Immature natural killer cell (primary cell): ENCODE measurements around the gene GAPDH. TPM values are rescaled to one million over a fixed set of nuclear protein-coding genes. Genes with fewer than 3 reads are reported as not detected.
A peak's percentile ranks its signal among the peaks of the same experiment; 100 is the strongest.
"Not testable (repeated sequence)": the region's sequence is repeated elsewhere in the genome, so short reads cannot be mapped to it uniquely, and the experiment has no call there.

Experiments used
- DNase-seq, 3 donors: peaks; one replicate each; pipeline ENCODE4 v3.0.0; 2022; ENCODE audit warnings: mixed read lengths in 1 of 3
- H3K27ac Mint-ChIP-seq, 6 donors: one replicate each; pipeline ENCODE4 v1.8.0; 2020; ENCODE audit warnings: mixed read lengths in 6 of 6, mild to moderate bottlenecking in 5 of 6, inconsistent platforms in 4 of 6, moderate library complexity in 3 of 6
- H3K27me3 Mint-ChIP-seq, 3 donors: one replicate each; pipeline ENCODE4 v1.8.0; 2020 to 2021; ENCODE audit warnings: low read depth in 3 of 3, mild to moderate bottlenecking in 3 of 3, mixed read lengths in 3 of 3, moderate library complexity in 3 of 3, inconsistent platforms in 1 of 3
- H3K36me3 Mint-ChIP-seq, 3 donors: one replicate each; pipeline ENCODE4 v1.8.0; 2020; ENCODE audit warnings: mixed read lengths in 3 of 3, inconsistent platforms in 2 of 3, mild to moderate bottlenecking in 2 of 3
- H3K4me1 Mint-ChIP-seq, 2 donors: one replicate each; pipeline ENCODE4 v1.8.0; 2020; ENCODE audit warnings: inconsistent platforms in 2 of 2, mild to moderate bottlenecking in 2 of 2, mixed read lengths in 2 of 2, moderate library complexity in 1 of 2
- H3K4me3 Mint-ChIP-seq, 5 donors: one replicate each; pipeline ENCODE4 v1.8.0; 2020; ENCODE audit warnings: mild to moderate bottlenecking in 5 of 5, mixed read lengths in 5 of 5, inconsistent platforms in 3 of 5, moderate library complexity in 3 of 5
- H3K9me3 Mint-ChIP-seq, 6 donors: one replicate each; pipeline ENCODE4 v1.8.0; 2020; ENCODE audit warnings: mild to moderate bottlenecking in 6 of 6, mixed read lengths in 6 of 6, inconsistent platforms in 4 of 6, moderate library complexity in 3 of 6
- polyA plus RNA-seq, 3 donors: library from polyadenylated mRNA; unstranded; fragments of 300-500 nt; fragmentation: Illumina TruSeq; gene quantifications; one replicate each; pipeline ENCODE4 v1.2.3, GENCODE V29; 2021

Gene GAPDH
- polyA plus RNA-seq, 3 donors from 2014 or later = 1,615 to 2,185 (median 1,854) TPM

GRCh38 chr12:6569312-6569711 lies 35.0 kb downstream of the GAPDH start:
- Mint-ChIP-seq H3K4me1 (peaks cover 36 to 49% of the 10 kb centered on the region in 2 donors), H3K9me3 (peaks cover 0 to 1% (median 0%) of the 10 kb centered on the region in 6 donors), H3K4me3 (peak overlapping the region; percentile 54 to 99 (median 65)), H3K27me3 (peaks cover 7 to 10% (median 9%) of the 10 kb centered on the region in 3 donors), H3K36me3 (peaks cover 17 to 28% (median 22%) of the 10 kb centered on the region in 3 donors), H3K27ac (peak overlapping the region; percentile 58 to 99 (median 80))
- no peak for DNase-seq

GRCh38 chr12:6569786-6570185 lies 35.5 kb downstream of the GAPDH start:
- no peak for DNase-seq
- peak overlapping the region; percentile 53 to 99 (median 65) for H3K4me3 Mint-ChIP-seq
- peaks cover 14 to 31% (median 18%) of the 10 kb centered on the region in 3 donors for H3K36me3 Mint-ChIP-seq
- H3K27ac Mint-ChIP-seq = peak overlapping the region; percentile 68 to 99 (median 80)
- H3K9me3 Mint-ChIP-seq = peaks cover 0 to 1% (median 0%) of the 10 kb centered on the region in 6 donors
- H3K4me1 Mint-ChIP-seq = peaks cover 36 to 49% of the 10 kb centered on the region in 2 donors
- peaks cover 7 to 10% (median 9%) of the 10 kb centered on the region in 3 donors for H3K27me3 Mint-ChIP-seq

- peak overlapping the region; percentile 57 to 99 (median 76) for H3K27ac Mint-ChIP-seq
- H3K36me3 Mint-ChIP-seq = peaks cover 14 to 34% (median 18%) of the 10 kb centered on the region in 3 donors
- H3K27me3 Mint-ChIP-seq = peaks cover 7 to 10% (median 9%) of the 10 kb centered on the region in 3 donors
- peak overlapping the region in 4 of 5 donors; percentile 44 to 99 (median 56) for H3K4me3 Mint-ChIP-seq
- peaks cover 36 to 49% of the 10 kb centered on the region in 2 donors for H3K4me1 Mint-ChIP-seq
- peaks cover 0 to 1% (median 0%) of the 10 kb centered on the region in 6 donors for H3K9me3 Mint-ChIP-seq
- DNase-seq = peak in 2 of 3 donors; percentile 16 to 19
These were observed 36.1 kb downstream of the GAPDH start for GRCh38 chr12:6570264-6570887.

- Mint-ChIP-seq H3K9me3 (peaks cover 0 to 1% (median 0%) of the 10 kb centered on the region in 6 donors), H3K27me3 (peaks cover 4 to 12% (median 6%) of the 10 kb centered on the region in 3 donors), H3K27ac (no peak overlapping the region), H3K4me1 (peaks cover 21 to 25% of the 10 kb centered on the region in 2 donors), H3K36me3 (peaks cover 18 to 38% (median 26%) of the 10 kb centered on the region in 3 donors), H3K4me3 (no peak overlapping the region)
- no peak for DNase-seq
These were observed 38.7 kb downstream of the GAPDH start for GRCh38 chr12:6573001-6573400.

GRCh38 chr12:6574576-6575295 lies 40.4 kb downstream of the GAPDH start:
- Mint-ChIP-seq H3K36me3 (peaks cover 26 to 46% (median 35%) of the 10 kb centered on the region in 3 donors), H3K4me3 (no peak overlapping the region), H3K4me1 (peaks cover 9 to 13% of the 10 kb centered on the region in 2 donors), H3K27me3 (peaks cover 0 to 9% (median 3%) of the 10 kb centered on the region in 3 donors), H3K9me3 (peaks cover 0 to 1% (median 0%) of the 10 kb centered on the region in 6 donors), H3K27ac (peak overlapping the region in 3 of 6 donors; percentile 12 to 73 (median 55))
- no peak for DNase-seq

- peaks cover 26 to 46% (median 35%) of the 10 kb centered on the region in 3 donors for H3K36me3 Mint-ChIP-seq
- peak overlapping the region in 3 of 6 donors; percentile 4 to 15 (median 9) for H3K27ac Mint-ChIP-seq
- H3K27me3 Mint-ChIP-seq = peaks cover 0 to 7% (median 0%) of the 10 kb centered on the region in 3 donors
- peaks cover 0 to 1% (median 0%) of the 10 kb centered on the region in 6 donors for H3K9me3 Mint-ChIP-seq
- no peak for DNase-seq
- H3K4me3 Mint-ChIP-seq = no peak overlapping the region
- H3K4me1 Mint-ChIP-seq = peaks cover 4 to 7% of the 10 kb centered on the region in 2 donors
These were observed 41.3 kb downstream of the GAPDH start for GRCh38 chr12:6575648-6576047.

- peaks cover 35 to 52% (median 49%) of the 10 kb centered on the region in 3 donors for H3K36me3 Mint-ChIP-seq
- no peak overlapping the region for H3K4me3 Mint-ChIP-seq
- H3K27ac Mint-ChIP-seq = peak overlapping the region in 1 of 6 donors; percentile 13
These were observed 47.9 kb downstream of the GAPDH start for GRCh38 chr12:6582196-6582595.

GRCh38 chr12:6582959-6583358 lies 48.6 kb downstream of the GAPDH start:
- no peaks in the 10 kb centered on the region for H3K9me3 Mint-ChIP-seq
- peaks cover 0 to 3% (median 0%) of the 10 kb centered on the region in 3 donors for H3K27me3 Mint-ChIP-seq
- peaks cover 27 to 52% (median 49%) of the 10 kb centered on the region in 3 donors for H3K36me3 Mint-ChIP-seq
- no peak overlapping the region for H3K4me3 Mint-ChIP-seq
- H3K4me1 Mint-ChIP-seq = peaks cover 0 to 1% of the 10 kb centered on the region in 2 donors
- DNase-seq = no peak
- no peak overlapping the region for H3K27ac Mint-ChIP-seq

More at GRCh38 chr12:6582196-6582595, 47.9 kb downstream of the GAPDH start:
- H3K4me1 Mint-ChIP-seq = peaks cover 0 to 1% of the 10 kb centered on the region in 2 donors
- no peak for DNase-seq
- no peaks in the 10 kb centered on the region for H3K9me3 Mint-ChIP-seq
- H3K27me3 Mint-ChIP-seq = peaks cover 0 to 3% (median 0%) of the 10 kb centered on the region in 3 donors

- H3K4me1 Mint-ChIP-seq = peaks cover 0 to 2% of the 10 kb centered on the region in 2 donors
- no peak overlapping the region for H3K27ac Mint-ChIP-seq
- no peaks in the 10 kb centered on the region for H3K9me3 Mint-ChIP-seq
- H3K4me3 Mint-ChIP-seq = no peak overlapping the region
- DNase-seq = no peak
- H3K27me3 Mint-ChIP-seq = peaks cover 0 to 3% (median 0%) of the 10 kb centered on the region in 3 donors
- H3K36me3 Mint-ChIP-seq = peaks cover 19 to 44% (median 41%) of the 10 kb centered on the region in 3 donors
These were observed 50.0 kb downstream of the GAPDH start for GRCh38 chr12:6584293-6584692.

GRCh38 chr12:6586569-6586968 lies 52.3 kb downstream of the GAPDH start:
- DNase-seq, H3K27me3 Mint-ChIP-seq, H3K27ac Mint-ChIP-seq, H3K4me3 Mint-ChIP-seq, H3K9me3 Mint-ChIP-seq, H3K4me1 Mint-ChIP-seq: not testable (repeated sequence)
- H3K36me3 Mint-ChIP-seq = peaks cover 18 to 44% (median 42%) of the 10 kb centered on the region in 3 donors

Other genes with a start within 250 kb of the GAPDH start
- gene PLEKHG6, start 223.8 kb upstream of the GAPDH start, polyA plus RNA-seq = under 1 TPM in 2 of 3 donors, not detected in 1; 0.19 to 0.61 TPM
- 10 to 100 TPM; 37.7 to 89.0 (median 67.0) TPM for gene TNFRSF1A, start 192.4 kb upstream of the GAPDH start, polyA plus RNA-seq
- under 1 TPM in 2 of 3 donors, not detected in 1; 0.10 to 0.64 TPM for gene SCNN1A, start 159.0 kb upstream of the GAPDH start, polyA plus RNA-seq
- 1 to 10 TPM; 1.2 to 3.6 (median 2.8) TPM for gene LTBR, start 150.4 kb upstream of the GAPDH start, polyA plus RNA-seq
- 10 to 100 TPM; 17.0 to 28.5 (median 25.4) TPM for gene CD27, start 89.6 kb upstream of the GAPDH start, polyA plus RNA-seq
- 100 to 1,000 TPM; 205 to 276 (median 259) TPM for gene TAPBPL, start 82.5 kb upstream of the GAPDH start, polyA plus RNA-seq
- 1 to 10 TPM; 7.8 to 9.7 (median 8.4) TPM for gene VAMP1, start 63.8 kb upstream of the GAPDH start, polyA plus RNA-seq
- 100 to 1,000 TPM; 240 to 280 (median 248) TPM for gene MRPL51, start 41.3 kb upstream of the GAPDH start, polyA plus RNA-seq
- 10 to 100 TPM; 23.3 to 50.5 (median 24.0) TPM for gene NCAPD2, start 40.4 kb upstream of the GAPDH start, polyA plus RNA-seq
- gene IFFO1, start 21.5 kb downstream of the GAPDH start, polyA plus RNA-seq = 10 to 100 TPM in 1 of 3 donors, 1 to 10 TPM in 2; 1.9 to 13.0 (median 3.1) TPM
- 10 to 100 TPM; 11.3 to 30.8 (median 18.0) TPM for gene NOP2, start 33.8 kb downstream of the GAPDH start, polyA plus RNA-seq
- 10 to 100 TPM; 13.6 to 59.5 (median 20.7) TPM for gene CHD4, start 72.9 kb downstream of the GAPDH start, polyA plus RNA-seq
- gene LPAR5, start 101.4 kb downstream of the GAPDH start, polyA plus RNA-seq = 10 to 100 TPM in 2 of 3 donors, 1 to 10 TPM in 1; 9.6 to 36.1 (median 11.6) TPM
- 10 to 100 TPM in 1 of 3 donors, 1 to 10 TPM in 1, not detected in 1; 4.2 to 10.2 TPM for gene ACRBP, start 112.9 kb downstream of the GAPDH start, polyA plus RNA-seq
- 100 to 1,000 TPM in 1 of 3 donors, 10 to 100 TPM in 2; 60.7 to 156 (median 93.9) TPM for gene ING4, start 128.6 kb downstream of the GAPDH start, polyA plus RNA-seq
- 10 to 100 TPM; 14.6 to 41.5 (median 31.6) TPM for gene ZNF384, start 154.9 kb downstream of the GAPDH start, polyA plus RNA-seq
- gene PIANP, start 166.3 kb downstream of the GAPDH start, polyA plus RNA-seq = not detected
- gene COPS7A, start 189.5 kb downstream of the GAPDH start, polyA plus RNA-seq = 10 to 100 TPM; 34.1 to 62.1 (median 45.6) TPM
- 100 to 1,000 TPM; 102 to 165 (median 155) TPM for gene MLF2, start 218.6 kb downstream of the GAPDH start, polyA plus RNA-seq
- gene PTMS, start 231.8 kb downstream of the GAPDH start, polyA plus RNA-seq = 1 to 10 TPM in 2 of 3 donors, under 1 TPM in 1; 0.40 to 8.0 (median 4.9) TPM
- 1 to 10 TPM; 1.3 to 8.3 (median 1.6) TPM for gene LAG3, start 238.0 kb downstream of the GAPDH start, polyA plus RNA-seq